ENCODE measurements around the gene MAP2.

The MAP2 gene

DNA sequence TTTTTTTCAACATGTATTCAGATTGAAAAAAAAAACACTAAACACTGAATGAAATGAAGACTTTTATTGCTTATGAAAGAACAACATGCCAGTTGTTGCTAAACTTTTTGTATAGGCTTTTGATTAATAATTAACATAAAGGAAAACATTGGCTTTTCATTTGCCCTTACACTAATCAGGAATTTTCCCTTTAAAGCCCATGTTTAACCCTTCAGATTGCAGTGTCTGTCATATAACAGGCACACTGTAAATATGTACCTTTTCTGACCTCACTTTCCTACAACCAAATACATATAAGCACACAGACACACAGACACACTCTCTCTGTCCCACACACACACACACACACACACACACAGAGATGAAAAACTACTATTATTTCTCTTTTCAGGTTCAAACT, 84.4 kb downstream of the MAP2 start:
- TF ChIP-seq, protein P1, sequence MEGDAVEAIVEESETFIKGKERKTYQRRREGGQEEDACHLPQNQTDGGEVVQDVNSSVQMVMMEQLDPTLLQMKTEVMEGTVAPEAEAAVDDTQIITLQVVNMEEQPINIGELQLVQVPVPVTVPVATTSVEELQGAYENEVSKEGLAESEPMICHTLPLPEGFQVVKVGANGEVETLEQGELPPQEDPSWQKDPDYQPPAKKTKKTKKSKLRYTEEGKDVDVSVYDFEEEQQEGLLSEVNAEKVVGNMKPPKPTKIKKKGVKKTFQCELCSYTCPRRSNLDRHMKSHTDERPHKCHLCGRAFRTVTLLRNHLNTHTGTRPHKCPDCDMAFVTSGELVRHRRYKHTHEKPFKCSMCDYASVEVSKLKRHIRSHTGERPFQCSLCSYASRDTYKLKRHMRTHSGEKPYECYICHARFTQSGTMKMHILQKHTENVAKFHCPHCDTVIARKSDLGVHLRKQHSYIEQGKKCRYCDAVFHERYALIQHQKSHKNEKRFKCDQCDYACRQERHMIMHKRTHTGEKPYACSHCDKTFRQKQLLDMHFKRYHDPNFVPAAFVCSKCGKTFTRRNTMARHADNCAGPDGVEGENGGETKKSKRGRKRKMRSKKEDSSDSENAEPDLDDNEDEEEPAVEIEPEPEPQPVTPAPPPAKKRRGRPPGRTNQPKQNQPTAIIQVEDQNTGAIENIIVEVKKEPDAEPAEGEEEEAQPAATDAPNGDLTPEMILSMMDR (IDR thresholded peaks at IDR 0.05; ENCODE audit: low read depth, low read length, missing control alignments): no peak
- H3K4me3 ChIP-seq (ENCODE audit: low read depth, low read length): no peak overlapping the region

DNA sequence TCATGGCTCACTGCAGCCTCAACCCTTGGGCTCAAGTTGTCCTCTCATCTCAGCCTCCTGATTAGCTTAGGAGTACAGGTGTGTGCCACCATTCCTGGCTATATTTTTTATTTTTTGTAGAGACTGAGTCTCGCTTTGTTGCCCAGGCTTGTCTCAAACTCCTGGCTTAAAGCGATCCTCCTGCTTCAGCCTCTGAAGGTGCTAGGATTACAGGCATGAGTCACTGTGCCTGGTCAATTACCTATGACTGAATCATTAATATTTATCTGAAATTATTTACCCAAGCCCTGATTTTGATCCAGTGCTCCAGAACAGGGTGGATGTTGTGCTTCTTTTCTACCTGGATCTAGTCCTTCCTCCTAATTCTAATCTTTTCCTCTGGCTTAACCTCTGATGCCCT, 87.8 kb downstream of the MAP2 start:
- in situ Hi-C loops (cut with HindIII; ENCODE audit: low pct_ligation_motif_present, low sequenced_read_pairs): no loop called here
- no peak for DNase-seq
- TF ChIP-seq, protein P1 (IDR thresholded peaks at IDR 0.05; ENCODE audit: low read depth, low read length, missing control alignments): no peak
- H3K4me3 ChIP-seq (ENCODE audit: low read depth, low read length): no peak overlapping the region
- no peaks in the 10 kb centered on the region for H3K27me3 ChIP-seq (replicated peaks)
- H3K27ac ChIP-seq: no peak overlapping the region
- no peaks in the 10 kb centered on the region for H3K36me3 ChIP-seq (replicated peaks)

More for the DNA sequence above, 84.4 kb downstream of the MAP2 start:
- H3K27ac ChIP-seq: peak overlapping the region; percentile 17
- no peaks in the 10 kb centered on the region for H3K36me3 ChIP-seq (replicated peaks)
- in situ Hi-C loops (cut with HindIII; ENCODE audit: low pct_ligation_motif_present, low sequenced_read_pairs): no loop called here
- H3K27me3 ChIP-seq (replicated peaks): no peaks in the 10 kb centered on the region
- no peak for DNase-seq

DNA sequence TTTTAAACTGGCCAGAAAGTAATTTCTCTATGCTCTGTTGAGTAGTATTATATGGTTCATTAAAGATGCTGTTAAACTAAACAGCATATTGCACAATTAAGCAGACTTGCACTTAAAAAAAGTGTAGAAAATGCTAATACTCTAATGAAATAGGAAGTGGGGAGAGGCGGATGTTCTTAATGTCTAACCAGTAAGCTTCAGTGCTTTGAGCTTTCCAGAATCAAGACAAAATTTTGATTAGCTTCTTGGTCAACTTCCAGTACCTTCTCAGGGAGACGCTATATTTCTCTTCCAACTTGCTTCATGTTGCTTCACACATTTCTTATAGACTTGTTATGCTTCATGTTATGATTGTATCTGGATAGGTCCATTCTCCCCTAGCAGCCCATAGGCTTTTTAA, 89.1 kb downstream of the MAP2 start:
- DNase-seq: no peak
- TF ChIP-seq, protein P1 (IDR thresholded peaks at IDR 0.05; ENCODE audit: low read depth, low read length, missing control alignments): no peak
- Histone ChIP-seq H3K27me3 (replicated peaks) (no peaks in the 10 kb centered on the region), H3K36me3 (replicated peaks) (no peaks in the 10 kb centered on the region), H3K4me3 (ENCODE audit: low read depth, low read length) (no peak overlapping the region), H3K27ac (no peak overlapping the region)
- in situ Hi-C loops (cut with HindIII; ENCODE audit: low pct_ligation_motif_present, low sequenced_read_pairs): no loop called here

DNA sequence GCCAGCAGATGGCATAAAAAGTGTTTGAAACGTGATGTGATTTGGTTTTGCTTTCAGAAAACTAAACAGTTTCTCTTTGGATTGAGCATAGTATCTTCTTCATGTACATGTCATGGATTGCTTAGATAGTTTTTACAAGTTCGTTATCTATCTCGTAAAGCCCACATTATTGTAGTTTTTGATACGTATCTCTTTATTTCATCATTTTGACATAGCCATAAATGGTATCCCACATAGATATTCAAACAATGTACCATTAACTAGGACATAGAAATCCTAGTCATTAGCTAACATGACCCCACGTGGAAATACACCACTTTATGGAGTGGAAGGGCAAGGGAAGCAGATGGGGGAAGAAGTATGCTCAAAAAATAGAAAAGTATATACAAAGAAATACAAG, 93.6 kb downstream of the MAP2 start:
- Histone ChIP-seq H3K27ac (no peak overlapping the region), H3K36me3 (replicated peaks) (no peaks in the 10 kb centered on the region), H3K27me3 (replicated peaks) (no peaks in the 10 kb centered on the region), H3K4me3 (ENCODE audit: low read depth, low read length) (no peak overlapping the region)
- TF ChIP-seq, protein P1 (IDR thresholded peaks at IDR 0.05; ENCODE audit: low read depth, low read length, missing control alignments): no peak
- in situ Hi-C loops (cut with HindIII; ENCODE audit: low pct_ligation_motif_present, low sequenced_read_pairs): no loop called here
- no peak for DNase-seq

DNA sequence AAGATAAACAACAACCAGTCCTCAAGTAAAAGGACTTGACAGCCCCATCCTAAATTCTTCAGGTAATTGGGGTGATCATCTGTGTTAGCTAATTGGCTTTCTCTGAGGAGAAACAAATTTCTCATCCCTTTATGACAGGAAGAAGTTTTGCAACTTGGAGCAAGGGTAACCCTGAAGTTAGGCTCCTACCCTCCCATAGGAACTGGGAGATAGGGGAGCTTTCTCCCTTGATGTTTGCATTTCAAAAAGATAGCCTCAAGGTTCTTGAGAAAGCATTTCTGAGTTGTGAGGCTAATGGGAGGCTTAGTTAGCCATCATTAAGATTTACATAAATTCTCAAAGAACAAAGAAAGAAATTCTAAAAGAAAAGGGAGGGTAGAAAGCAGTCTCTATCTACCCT, 95.4 kb downstream of the MAP2 start:
- no peak for DNase-seq
- no peaks in the 10 kb centered on the region for H3K36me3 ChIP-seq (replicated peaks)
- in situ Hi-C loops (cut with HindIII; ENCODE audit: low pct_ligation_motif_present, low sequenced_read_pairs): no loop called here
- H3K27ac ChIP-seq: no peak overlapping the region
- H3K27me3 ChIP-seq (replicated peaks): no peaks in the 10 kb centered on the region
- TF ChIP-seq, protein P1 (IDR thresholded peaks at IDR 0.05; ENCODE audit: low read depth, low read length, missing control alignments): no peak
- no peak overlapping the region for H3K4me3 ChIP-seq (ENCODE audit: low read depth, low read length)

DNA sequence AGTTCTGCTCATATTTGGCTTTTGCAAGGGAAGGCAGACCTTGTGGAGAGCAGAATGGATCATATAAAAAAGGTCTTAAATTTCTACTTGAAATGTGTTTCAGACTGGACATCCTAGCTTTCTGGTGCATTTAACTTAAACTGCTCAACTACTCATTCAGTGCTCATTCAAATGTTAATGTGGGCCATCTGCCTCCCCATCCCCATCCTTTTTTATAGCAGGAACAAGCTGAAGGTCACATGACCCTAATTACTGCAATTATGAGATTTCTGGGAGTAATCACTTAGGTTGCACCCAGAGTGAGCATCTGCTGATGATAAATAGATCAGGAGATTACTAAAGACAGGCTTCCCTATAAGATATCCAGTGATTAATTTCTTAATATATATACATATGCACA, 96.1 kb downstream of the MAP2 start:
- no peak overlapping the region for H3K27ac ChIP-seq
- in situ Hi-C loops (cut with HindIII; ENCODE audit: low pct_ligation_motif_present, low sequenced_read_pairs): no loop called here
- no peak overlapping the region for H3K4me3 ChIP-seq (ENCODE audit: low read depth, low read length)
- TF ChIP-seq, protein P1 (IDR thresholded peaks at IDR 0.05; ENCODE audit: low read depth, low read length, missing control alignments): no peak
- H3K27me3 ChIP-seq (replicated peaks): no peaks in the 10 kb centered on the region
- H3K36me3 ChIP-seq (replicated peaks): no peaks in the 10 kb centered on the region
- no peak for DNase-seq
